GM18907 (cell line): ENCODE data around the gene FBXW11.
"Not testable (repeated sequence)": the region's sequence is repeated elsewhere in the genome, so short reads cannot be mapped to it uniquely, and the experiment has no call there.

Experiments
- ATAC-seq: cut with Tn5 transposase; IDR thresholded peaks from one replicate; pipeline ENCODE4 v1.9.1; 2021; ENCODE audit warnings: mild to moderate bottlenecking, moderate library complexity; ENCODE audit not compliant: unreplicated experiment

The FBXW11 gene

GRCh38 chr5:171986772-171987171 lies 19.7 kb downstream of the FBXW11 start:
- ATAC-seq, result no peak

GRCh38 chr5:171984748-171985419 lies 21.6 kb downstream of the FBXW11 start:
- peak; percentile 40 for ATAC-seq

- ATAC-seq, result no peak
Observed at GRCh38 chr5:171981847-171982246, 24.6 kb downstream of the FBXW11 start.

- ATAC-seq, result no peak
Observed at GRCh38 chr5:171980792-171981191, 25.6 kb downstream of the FBXW11 start.

- no peak for ATAC-seq
Observed at GRCh38 chr5:171979606-171980005, 26.8 kb downstream of the FBXW11 start.

- peak; percentile 50 for ATAC-seq
Observed at GRCh38 chr5:171978519-171978918, 27.9 kb downstream of the FBXW11 start.

GRCh38 chr5:171978016-171978415 lies 28.4 kb downstream of the FBXW11 start:
- ATAC-seq, result no peak

GRCh38 chr5:171977244-171977950 lies 29.0 kb downstream of the FBXW11 start:
- ATAC-seq, result not testable (repeated sequence)

- ATAC-seq, result no peak
Observed at GRCh38 chr5:171975877-171976667, 30.4 kb downstream of the FBXW11 start.

GRCh38 chr5:171975262-171975876 lies 31.1 kb downstream of the FBXW11 start:
- ATAC-seq, result no peak

GRCh38 chr5:171970826-171971225 lies 35.6 kb downstream of the FBXW11 start:
- ATAC-seq, result no peak

- ATAC-seq, result no peak
Observed at GRCh38 chr5:171969288-171969880, 37.1 kb downstream of the FBXW11 start.

- ATAC-seq, result peak; percentile 56
Observed at GRCh38 chr5:171968531-171968930, 37.9 kb downstream of the FBXW11 start.

GRCh38 chr5:171966964-171967363 lies 39.5 kb downstream of the FBXW11 start:
- no peak for ATAC-seq

- ATAC-seq, result peak; percentile 36
Observed at GRCh38 chr5:171966270-171966669, 40.2 kb downstream of the FBXW11 start.

GRCh38 chr5:171965745-171966144 lies 40.7 kb downstream of the FBXW11 start:
- no peak for ATAC-seq

GRCh38 chr5:171963416-171963815 lies 43.0 kb downstream of the FBXW11 start:
- ATAC-seq, result no peak

- ATAC-seq, result peak; percentile 67
Observed at GRCh38 chr5:171961117-171961516, 45.3 kb downstream of the FBXW11 start.

- ATAC-seq, result peak; percentile 57
Observed at GRCh38 chr5:171957591-171958251, 48.7 kb downstream of the FBXW11 start.

- no peak for ATAC-seq
Observed at GRCh38 chr5:171956887-171957495, 49.4 kb downstream of the FBXW11 start.
